HEK293 (cell line): ENCODE measurements around the gene MAPKAP1.

Experiments
- CTCF ChIA-PET: fragments of 350-600 bp; formaldehyde crosslinking; extraction: SDS; loops from one replicate; lab custom pipeline; 2021; ENCODE audit warnings: antibody characterized with exemption; lab: Yijun Ruan, JAX
- POLR2A ChIA-PET: fragments of 300-600 bp; formaldehyde crosslinking; extraction: SDS; loops from one replicate; lab custom pipeline; 2020; ENCODE audit warnings: antibody characterized with exemption, inconsistent platforms; lab: Yijun Ruan, JAX
- H3K27ac ChIP-seq: fragments of 200-500 bp; sonication (Bioruptor generic); 2 replicates; pipeline ENCODE4 v1.5.1; 2014; ENCODE audit warnings: low read depth, low read length, control low read depth, inconsistent platforms; ENCODE audit errors: extremely low read depth
- H3K36me3 ChIP-seq, 2 experiments: fragments of 200-500 bp in 1 of 2; sonication (Bioruptor generic) in 1 of 2; 1 replicate in 1 of 2; 2 replicates in 1 of 2; pipeline ENCODE4 v1.5.1; 2014 to 2017; ENCODE audit warnings: inconsistent platforms in 2 of 2, low read length in 2 of 2; ENCODE audit not compliant: control insufficient read depth in 2 of 2, insufficient read depth in 1 of 2
- H3K4me1 ChIP-seq: fragments of 200-500 bp; sonication (Bioruptor generic); 2 replicates; pipeline ENCODE4 v1.5.1; 2014; ENCODE audit warnings: mild to moderate bottlenecking, low read length, inconsistent platforms; ENCODE audit not compliant: control insufficient read depth, insufficient read depth
- H3K4me3 ChIP-seq: 2 replicates; pipeline ENCODE4 v1.5.1; 2011; ENCODE audit warnings: low read depth, mild to moderate bottlenecking, control low read depth, low read length, moderate library complexity
- H3K9me3 ChIP-seq: fragments of 200-500 bp; sonication (Bioruptor generic); 2 replicates; pipeline ENCODE4 v1.5.1; 2014; ENCODE audit warnings: low read depth, low read length, inconsistent platforms; ENCODE audit not compliant: control insufficient read depth, insufficient read depth
- GFI1B ChIP-seq: fragments of 450-650 bp; formaldehyde crosslinking; IDR thresholded peaks from 2 replicates; pipeline ENCODE4 v1.5.1; 2016; ENCODE audit warnings: missing biosample characterization, missing genetic modification characterization
- HIC1 ChIP-seq: fragments of 450-650 bp; formaldehyde crosslinking; IDR thresholded peaks from 2 replicates; pipeline ENCODE4 v1.5.1; 2016; ENCODE audit warnings: missing biosample characterization, missing genetic modification characterization
- SP2 ChIP-seq: fragments of 450-650 bp; formaldehyde crosslinking; IDR thresholded peaks from 2 replicates; pipeline ENCODE4 v1.5.1; 2016; ENCODE audit warnings: missing biosample characterization, missing genetic modification characterization
- SP3 ChIP-seq: fragments of 450-650 bp; formaldehyde crosslinking; IDR thresholded peaks from 2 replicates; pipeline ENCODE4 v1.5.1; 2016; ENCODE audit warnings: missing biosample characterization, missing genetic modification characterization
- ZEB2 ChIP-seq: fragments of 450-650 bp; formaldehyde crosslinking; IDR thresholded peaks from 2 replicates; pipeline ENCODE4 v1.5.1; 2016; ENCODE audit warnings: missing biosample characterization, missing genetic modification characterization
- ZFHX2 ChIP-seq: fragments of 450-650 bp; formaldehyde crosslinking; conservative IDR thresholded peaks from 2 replicates; pipeline ENCODE4 v1.5.1; 2016; ENCODE audit warnings: missing biosample characterization, missing genetic modification characterization
- ZNF132 ChIP-seq: fragments of 450-650 bp; formaldehyde crosslinking; IDR thresholded peaks from 2 replicates; pipeline ENCODE4 v1.5.1; 2017; ENCODE audit warnings: missing biosample characterization, missing genetic modification characterization, borderline replicate concordance
- ZNF140 ChIP-seq: fragments of 450-650 bp; formaldehyde crosslinking; IDR thresholded peaks from 2 replicates; pipeline ENCODE4 v1.5.1; 2016; ENCODE audit warnings: missing biosample characterization, missing genetic modification characterization
- ZNF311 ChIP-seq: fragments of 450-650 bp; formaldehyde crosslinking; IDR thresholded peaks from 2 replicates; pipeline ENCODE4 v1.5.1; 2017; ENCODE audit warnings: missing biosample characterization, missing genetic modification characterization, borderline replicate concordance
- ZNF341 ChIP-seq: fragments of 450-650 bp; formaldehyde crosslinking; IDR thresholded peaks from 2 replicates; pipeline ENCODE4; 2016; ENCODE audit warnings: low read depth, missing biosample characterization, missing genetic modification characterization
- ZNF350 ChIP-seq: fragments of 450-650 bp; formaldehyde crosslinking; IDR thresholded peaks from 2 replicates; pipeline ENCODE4 v1.5.0; 2017; ENCODE audit warnings: missing biosample characterization, mild to moderate bottlenecking, missing genetic modification characterization
- ZNF398 ChIP-seq: fragments of 450-650 bp; formaldehyde crosslinking; IDR thresholded peaks from 2 replicates; pipeline ENCODE4 v1.5.1; 2017; ENCODE audit warnings: missing biosample characterization, missing genetic modification characterization
- ZNF501 ChIP-seq: fragments of 450-650 bp; formaldehyde crosslinking; IDR thresholded peaks from 2 replicates; pipeline ENCODE4 v1.5.1; 2016; ENCODE audit warnings: missing biosample characterization, missing genetic modification characterization
- ZNF510 ChIP-seq: fragments of 450-650 bp; formaldehyde crosslinking; IDR thresholded peaks from 2 replicates; pipeline ENCODE4 v1.5.1; 2018; ENCODE audit warnings: mild to moderate bottlenecking, missing genetic modification characterization, missing biosample characterization; ENCODE audit not compliant: insufficient replicate concordance
- ZNF549 ChIP-seq: fragments of 450-650 bp; IDR thresholded peaks from 2 replicates; pipeline ENCODE4 v1.5.1; 2018; ENCODE audit warnings: missing biosample characterization, missing genetic modification characterization, mild to moderate bottlenecking, inconsistent platforms, moderate library complexity
- ZNF76 ChIP-seq: fragments of 450-650 bp; formaldehyde crosslinking; IDR thresholded peaks from 2 replicates; pipeline ENCODE4; 2016; ENCODE audit warnings: low read depth, missing biosample characterization, missing genetic modification characterization, borderline replicate concordance
- ZNF792 ChIP-seq: fragments of 450-650 bp; formaldehyde crosslinking; IDR thresholded peaks from 2 replicates; pipeline ENCODE4 v1.5.1; 2016; ENCODE audit warnings: missing biosample characterization, missing genetic modification characterization
- ZNF830 ChIP-seq: fragments of 450-650 bp; IDR thresholded peaks from 2 replicates; pipeline ENCODE4 v1.5.0; 2018; ENCODE audit warnings: missing biosample characterization, missing genetic modification characterization, low read depth, mild to moderate bottlenecking, moderate library complexity
- ZSCAN16 ChIP-seq: fragments of 450-650 bp; formaldehyde crosslinking; IDR thresholded peaks from 2 replicates; pipeline ENCODE4 v1.5.1; 2016; ENCODE audit warnings: missing biosample characterization, missing genetic modification characterization
- ZSCAN23 ChIP-seq: fragments of 450-650 bp; formaldehyde crosslinking; IDR thresholded peaks from 2 replicates; pipeline ENCODE4 v1.5.1; 2016; ENCODE audit warnings: missing biosample characterization, missing genetic modification characterization
- ZXDB ChIP-seq: fragments of 450-650 bp; formaldehyde crosslinking; IDR thresholded peaks from 2 replicates; pipeline ENCODE4 v1.5.1; 2016; ENCODE audit warnings: missing biosample characterization, missing genetic modification characterization
- TF ChIP-seq, protein P1 (sequence below): fragments of 450-650 bp; formaldehyde crosslinking; IDR thresholded peaks from 2 replicates; pipeline ENCODE4 v1.5.1; 2016; ENCODE audit warnings: missing biosample characterization, missing genetic modification characterization
- TF ChIP-seq, protein P2 (sequence below): fragments of 450-650 bp; formaldehyde crosslinking; IDR thresholded peaks from 2 replicates; pipeline ENCODE4 v1.5.1; 2016; ENCODE audit warnings: missing biosample characterization, missing genetic modification characterization
- TF ChIP-seq, protein P3 (sequence below): fragments of 450-650 bp; formaldehyde crosslinking; IDR thresholded peaks from 2 replicates; pipeline ENCODE4 v1.5.1; 2016; ENCODE audit warnings: missing biosample characterization, missing genetic modification characterization
- TF ChIP-seq, protein P4 (sequence below): fragments of 450-650 bp; formaldehyde crosslinking; IDR thresholded peaks from 2 replicates; pipeline ENCODE4 v1.5.1; 2016; ENCODE audit warnings: missing biosample characterization, missing genetic modification characterization

The MAPKAP1 gene

GRCh38 chr9:125700791-125701190 is 6.2 kb downstream of the MAPKAP1 start (continued):
- no peak for TF ChIP-seq HIC1 (tag by site-specific recombination)
- TF ChIP-seq ZNF398 (tag by site-specific recombination): no peak
- TF ChIP-seq ZNF549 (tag by site-specific recombination): no peak
- TF ChIP-seq ZNF792: no peak
- TF ChIP-seq ZSCAN23: no peak
- no peak for TF ChIP-seq SP2 (tag by site-specific recombination)
- TF ChIP-seq SP3 (tag by site-specific recombination): no peak

- CTCF ChIA-PET: no interaction called here
- Histone ChIP-seq H3K27ac (no peak overlapping the region), H3K36me3 (no peaks in the 10 kb centered on the region), H3K4me3 (no peak overlapping the region)
- TF ChIP-seq ZSCAN16 (tag by site-specific recombination) (no peak), ZXDB (no peak), ZNF140 (tag by site-specific recombination) (no peak), SP3 (tag by site-specific recombination) (no peak), ZFHX2 (tag by site-specific recombination) (no peak), ZNF311 (no peak), GFI1B (tag by site-specific recombination) (no peak), ZNF76 (tag by site-specific recombination) (no peak), ZNF341 (tag by site-specific recombination) (no peak), ZNF132 (no peak), ZNF510 (tag by site-specific recombination) (no peak), ZNF350 (tag by site-specific recombination) (no peak), ZEB2 (tag by site-specific recombination) (no peak), ZNF501 (no peak), ZNF830 (no peak)
- TF ChIP-seq, protein P1, sequence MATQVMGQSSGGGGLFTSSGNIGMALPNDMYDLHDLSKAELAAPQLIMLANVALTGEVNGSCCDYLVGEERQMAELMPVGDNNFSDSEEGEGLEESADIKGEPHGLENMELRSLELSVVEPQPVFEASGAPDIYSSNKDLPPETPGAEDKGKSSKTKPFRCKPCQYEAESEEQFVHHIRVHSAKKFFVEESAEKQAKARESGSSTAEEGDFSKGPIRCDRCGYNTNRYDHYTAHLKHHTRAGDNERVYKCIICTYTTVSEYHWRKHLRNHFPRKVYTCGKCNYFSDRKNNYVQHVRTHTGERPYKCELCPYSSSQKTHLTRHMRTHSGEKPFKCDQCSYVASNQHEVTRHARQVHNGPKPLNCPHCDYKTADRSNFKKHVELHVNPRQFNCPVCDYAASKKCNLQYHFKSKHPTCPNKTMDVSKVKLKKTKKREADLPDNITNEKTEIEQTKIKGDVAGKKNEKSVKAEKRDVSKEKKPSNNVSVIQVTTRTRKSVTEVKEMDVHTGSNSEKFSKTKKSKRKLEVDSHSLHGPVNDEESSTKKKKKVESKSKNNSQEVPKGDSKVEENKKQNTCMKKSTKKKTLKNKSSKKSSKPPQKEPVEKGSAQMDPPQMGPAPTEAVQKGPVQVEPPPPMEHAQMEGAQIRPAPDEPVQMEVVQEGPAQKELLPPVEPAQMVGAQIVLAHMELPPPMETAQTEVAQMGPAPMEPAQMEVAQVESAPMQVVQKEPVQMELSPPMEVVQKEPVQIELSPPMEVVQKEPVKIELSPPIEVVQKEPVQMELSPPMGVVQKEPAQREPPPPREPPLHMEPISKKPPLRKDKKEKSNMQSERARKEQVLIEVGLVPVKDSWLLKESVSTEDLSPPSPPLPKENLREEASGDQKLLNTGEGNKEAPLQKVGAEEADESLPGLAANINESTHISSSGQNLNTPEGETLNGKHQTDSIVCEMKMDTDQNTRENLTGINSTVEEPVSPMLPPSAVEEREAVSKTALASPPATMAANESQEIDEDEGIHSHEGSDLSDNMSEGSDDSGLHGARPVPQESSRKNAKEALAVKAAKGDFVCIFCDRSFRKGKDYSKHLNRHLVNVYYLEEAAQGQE (tag by site-specific recombination): no peak
- TF ChIP-seq, protein P2, sequence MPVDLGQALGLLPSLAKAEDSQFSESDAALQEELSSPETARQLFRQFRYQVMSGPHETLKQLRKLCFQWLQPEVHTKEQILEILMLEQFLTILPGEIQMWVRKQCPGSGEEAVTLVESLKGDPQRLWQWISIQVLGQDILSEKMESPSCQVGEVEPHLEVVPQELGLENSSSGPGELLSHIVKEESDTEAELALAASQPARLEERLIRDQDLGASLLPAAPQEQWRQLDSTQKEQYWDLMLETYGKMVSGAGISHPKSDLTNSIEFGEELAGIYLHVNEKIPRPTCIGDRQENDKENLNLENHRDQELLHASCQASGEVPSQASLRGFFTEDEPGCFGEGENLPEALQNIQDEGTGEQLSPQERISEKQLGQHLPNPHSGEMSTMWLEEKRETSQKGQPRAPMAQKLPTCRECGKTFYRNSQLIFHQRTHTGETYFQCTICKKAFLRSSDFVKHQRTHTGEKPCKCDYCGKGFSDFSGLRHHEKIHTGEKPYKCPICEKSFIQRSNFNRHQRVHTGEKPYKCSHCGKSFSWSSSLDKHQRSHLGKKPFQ (tag by site-specific recombination): no peak
- TF ChIP-seq, protein P3, sequence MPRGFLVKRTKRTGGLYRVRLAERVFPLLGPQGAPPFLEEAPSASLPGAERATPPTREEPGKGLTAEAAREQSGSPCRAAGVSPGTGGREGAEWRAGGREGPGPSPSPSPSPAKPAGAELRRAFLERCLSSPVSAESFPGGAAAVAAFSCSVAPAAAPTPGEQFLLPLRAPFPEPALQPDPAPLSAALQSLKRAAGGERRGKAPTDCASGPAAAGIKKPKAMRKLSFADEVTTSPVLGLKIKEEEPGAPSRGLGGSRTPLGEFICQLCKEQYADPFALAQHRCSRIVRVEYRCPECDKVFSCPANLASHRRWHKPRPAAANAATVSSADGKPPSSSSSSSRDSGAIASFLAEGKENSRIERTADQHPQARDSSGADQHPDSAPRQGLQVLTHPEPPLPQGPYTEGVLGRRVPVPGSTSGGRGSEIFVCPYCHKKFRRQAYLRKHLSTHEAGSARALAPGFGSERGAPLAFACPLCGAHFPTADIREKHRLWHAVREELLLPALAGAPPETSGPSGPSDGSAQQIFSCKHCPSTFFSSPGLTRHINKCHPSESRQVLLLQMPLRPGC (tag by site-specific recombination): no peak
- TF ChIP-seq, protein P4, sequence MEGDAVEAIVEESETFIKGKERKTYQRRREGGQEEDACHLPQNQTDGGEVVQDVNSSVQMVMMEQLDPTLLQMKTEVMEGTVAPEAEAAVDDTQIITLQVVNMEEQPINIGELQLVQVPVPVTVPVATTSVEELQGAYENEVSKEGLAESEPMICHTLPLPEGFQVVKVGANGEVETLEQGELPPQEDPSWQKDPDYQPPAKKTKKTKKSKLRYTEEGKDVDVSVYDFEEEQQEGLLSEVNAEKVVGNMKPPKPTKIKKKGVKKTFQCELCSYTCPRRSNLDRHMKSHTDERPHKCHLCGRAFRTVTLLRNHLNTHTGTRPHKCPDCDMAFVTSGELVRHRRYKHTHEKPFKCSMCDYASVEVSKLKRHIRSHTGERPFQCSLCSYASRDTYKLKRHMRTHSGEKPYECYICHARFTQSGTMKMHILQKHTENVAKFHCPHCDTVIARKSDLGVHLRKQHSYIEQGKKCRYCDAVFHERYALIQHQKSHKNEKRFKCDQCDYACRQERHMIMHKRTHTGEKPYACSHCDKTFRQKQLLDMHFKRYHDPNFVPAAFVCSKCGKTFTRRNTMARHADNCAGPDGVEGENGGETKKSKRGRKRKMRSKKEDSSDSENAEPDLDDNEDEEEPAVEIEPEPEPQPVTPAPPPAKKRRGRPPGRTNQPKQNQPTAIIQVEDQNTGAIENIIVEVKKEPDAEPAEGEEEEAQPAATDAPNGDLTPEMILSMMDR: no peak
- TF ChIP-seq, all 188 proteins: peak for 0
- POLR2A ChIA-PET: interaction anchor here (1.1 kb wide), 1 partner anchor 33 kb away, joined by 3 read pairs; no protein-coding TSS in a partner anchor
- Histone ChIP-seq H3K9me3 (no peaks in the 10 kb centered on the region), H3K4me1 (peaks cover 3% of the 10 kb centered on the region; the same call in 1 of the 2 replicates)
Measured at GRCh38 chr9:125699870-125700269, 7.1 kb downstream of the MAPKAP1 start.
